ENCODE data around the gene OOSP3. TPM values are rescaled to one million over a fixed set of nuclear protein-coding genes. Genes with fewer than 3 reads are reported as not detected.

OOSP3 gene
- total RNA-seq, 1 experiment from 2014 or later, result not detected

DNA sequence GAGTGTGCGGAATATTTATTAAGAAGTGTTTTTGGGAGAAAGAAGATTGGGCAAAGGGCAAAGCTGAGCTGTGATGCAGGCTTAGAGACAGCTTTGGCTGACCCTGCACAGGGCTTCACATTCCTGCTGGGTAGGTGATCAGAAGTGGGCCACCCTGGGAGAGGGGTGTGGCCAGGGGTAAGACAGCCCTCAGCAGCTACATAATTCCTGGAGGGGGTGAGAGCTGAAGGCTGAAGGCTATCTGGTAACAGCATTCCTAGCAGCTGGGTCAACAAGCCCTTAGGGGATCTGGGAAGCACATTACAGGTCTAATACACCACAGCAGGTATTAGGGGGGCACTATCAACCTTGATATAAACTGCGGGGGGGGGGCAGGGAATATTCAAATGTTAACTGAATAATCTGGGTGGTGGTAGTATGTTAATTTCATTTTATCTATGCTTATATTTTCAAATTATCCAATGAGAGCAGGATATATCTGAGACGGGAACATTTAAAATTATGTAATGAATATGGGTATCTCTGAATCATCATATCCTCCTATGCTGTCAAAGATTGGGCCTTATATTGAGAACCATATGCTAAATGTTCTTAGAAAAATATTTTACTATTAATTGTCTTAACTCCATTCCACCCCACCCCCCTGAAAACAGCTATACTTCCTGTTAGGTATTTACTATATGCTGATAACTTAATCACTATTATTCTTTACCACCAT is 65.6 kb downstream of the OOSP3 start:
- no peak for DNase-seq (ENCODE audit: low spot score)

DNA sequence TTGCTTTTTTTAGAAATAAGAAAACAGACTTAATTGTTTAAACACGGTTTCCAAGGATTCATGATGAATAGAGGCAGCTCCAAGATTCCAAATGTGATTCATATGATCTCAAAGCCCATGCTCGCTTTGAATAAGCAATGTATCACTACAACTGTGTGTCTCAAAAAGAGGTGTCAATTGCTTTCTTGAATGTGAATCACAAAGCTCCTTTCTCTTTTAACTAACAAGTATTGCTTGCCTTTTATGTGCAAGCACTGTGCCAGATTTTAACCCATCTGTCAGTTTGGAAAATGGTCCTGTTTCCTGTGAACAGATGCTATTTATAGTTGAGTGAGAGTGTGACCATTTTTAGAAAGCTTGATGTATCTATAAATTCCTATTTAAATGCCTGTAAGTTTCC is 66.1 kb downstream of the OOSP3 start:
- DNase-seq (ENCODE audit: low spot score), result no peak

Other genes starting within 250 kb of the OOSP3 start
- 19.9 and 20.3 TPM in 2 replicates for gene PATL1, start 209.7 kb upstream of the OOSP3 start, total RNA-seq (2014; rRNA removed; shearing (Covaris generic))
- gene OR10V1, start 164.9 kb upstream of the OOSP3 start, total RNA-seq (2014; rRNA removed; shearing (Covaris generic)), result not detected in 2 replicates
- 53.2 and 70.0 TPM in 2 replicates for gene STX3, start 123.4 kb upstream of the OOSP3 start, total RNA-seq (2014; rRNA removed; shearing (Covaris generic))
- 58.4 and 66.5 TPM in 2 replicates for gene MRPL16, start 68.0 kb upstream of the OOSP3 start, total RNA-seq (2014; rRNA removed; shearing (Covaris generic))
- gene CBLIF, start 33.3 kb upstream of the OOSP3 start, total RNA-seq (2014; rRNA removed; shearing (Covaris generic)), result not detected in 2 replicates
- gene TCN1, start 12.3 kb upstream of the OOSP3 start, total RNA-seq (2014; rRNA removed; shearing (Covaris generic)), result 0.12 TPM in 1 of 2 replicates, not detected in the other
- not detected in 2 replicates for gene OOSP1, start 59.6 kb downstream of the OOSP3 start, total RNA-seq (2014; rRNA removed; shearing (Covaris generic))
- gene OOSP4A, start 85.3 kb downstream of the OOSP3 start, total RNA-seq (2014; rRNA removed; shearing (Covaris generic)), result not detected in 2 replicates
- not detected in 2 replicates for gene OOSP4B, start 138.4 kb downstream of the OOSP3 start, total RNA-seq (2014; rRNA removed; shearing (Covaris generic))
- not detected in 2 replicates for gene OOSP2, start 161.6 kb downstream of the OOSP3 start, total RNA-seq (2014; rRNA removed; shearing (Covaris generic))
- gene MS4A3, start 177.9 kb downstream of the OOSP3 start, total RNA-seq (2014; rRNA removed; shearing (Covaris generic)), result not detected in 2 replicates
- not detected in 2 replicates for gene MS4A2, start 209.9 kb downstream of the OOSP3 start, total RNA-seq (2014; rRNA removed; shearing (Covaris generic))